GM12872 (cell line): Measurements from ENCODE around the gene TMEM218.

Experiments used
- CTCF ChIP-seq: IDR thresholded peaks from 3 replicates; pipeline ENCODE4 v1.5.1; 2011; ENCODE audit warnings: low read depth, mild to moderate bottlenecking, low read length, moderate library complexity; ENCODE audit not compliant: insufficient read depth

TMEM218 gene

GRCh38 chr11:125129316-125129993, 18.0 kb upstream of the TMEM218 start:
- TF ChIP-seq CTCF, result no peak

GRCh38 chr11:125128450-125128849, 17.0 kb upstream of the TMEM218 start:
- TF ChIP-seq CTCF, result no peak

GRCh38 chr11:125124618-125124992, 13.2 kb upstream of the TMEM218 start:
- TF ChIP-seq CTCF, result no peak

GRCh38 chr11:125123947-125124617, 12.7 kb upstream of the TMEM218 start:
- peak; percentile 67 for TF ChIP-seq CTCF

- TF ChIP-seq CTCF, result no peak
Measured at GRCh38 chr11:125123194-125123946, 11.9 kb upstream of the TMEM218 start.

- TF ChIP-seq CTCF, result no peak
Measured at GRCh38 chr11:125117429-125117828, 6.0 kb upstream of the TMEM218 start.

GRCh38 chr11:125114518-125114917, 3.1 kb upstream of the TMEM218 start:
- peak; percentile 43 for TF ChIP-seq CTCF
